HG02759 (cell line): ENCODE measurements around the gene TMEM37.

Source experiments
- ATAC-seq: cut with Tn5 transposase; IDR thresholded peaks from one replicate; pipeline ENCODE4 v1.9.1; 2021; ENCODE audit warnings: mild to moderate bottlenecking, moderate library complexity; ENCODE audit not compliant: unreplicated experiment

TMEM37 gene

DNA sequence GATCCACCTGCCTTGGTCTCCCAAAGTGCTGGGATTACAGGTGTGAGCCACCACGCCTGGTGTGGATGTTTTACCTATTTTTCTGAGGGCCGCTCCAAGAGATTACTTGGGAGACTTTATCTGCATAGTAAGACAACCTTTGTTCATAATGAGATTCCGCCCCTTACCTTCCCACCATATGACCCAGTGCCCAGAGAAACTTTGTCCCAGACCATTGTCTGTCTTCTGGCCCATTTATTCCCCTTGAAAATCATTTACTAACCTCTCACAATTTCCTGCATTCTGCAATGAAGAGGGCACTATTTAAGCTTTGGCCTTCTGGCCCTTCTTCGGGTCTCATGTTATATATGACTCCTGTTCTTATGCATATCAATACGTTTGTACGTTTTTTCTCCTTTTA, 13.7 kb upstream of the TMEM37 start:
- ATAC-seq: no peak

GRCh38 chr2:119419065-119419464, 12.6 kb upstream of the TMEM37 start:
- no peak for ATAC-seq

GRCh38 chr2:119419803-119420508, 11.7 kb upstream of the TMEM37 start:
- no peak for ATAC-seq

- no peak for ATAC-seq
Measured at GRCh38 chr2:119421304-119421703, 10.3 kb upstream of the TMEM37 start.

- ATAC-seq: no peak
Measured at GRCh38 chr2:119421741-119422140, 9.9 kb upstream of the TMEM37 start.

DNA sequence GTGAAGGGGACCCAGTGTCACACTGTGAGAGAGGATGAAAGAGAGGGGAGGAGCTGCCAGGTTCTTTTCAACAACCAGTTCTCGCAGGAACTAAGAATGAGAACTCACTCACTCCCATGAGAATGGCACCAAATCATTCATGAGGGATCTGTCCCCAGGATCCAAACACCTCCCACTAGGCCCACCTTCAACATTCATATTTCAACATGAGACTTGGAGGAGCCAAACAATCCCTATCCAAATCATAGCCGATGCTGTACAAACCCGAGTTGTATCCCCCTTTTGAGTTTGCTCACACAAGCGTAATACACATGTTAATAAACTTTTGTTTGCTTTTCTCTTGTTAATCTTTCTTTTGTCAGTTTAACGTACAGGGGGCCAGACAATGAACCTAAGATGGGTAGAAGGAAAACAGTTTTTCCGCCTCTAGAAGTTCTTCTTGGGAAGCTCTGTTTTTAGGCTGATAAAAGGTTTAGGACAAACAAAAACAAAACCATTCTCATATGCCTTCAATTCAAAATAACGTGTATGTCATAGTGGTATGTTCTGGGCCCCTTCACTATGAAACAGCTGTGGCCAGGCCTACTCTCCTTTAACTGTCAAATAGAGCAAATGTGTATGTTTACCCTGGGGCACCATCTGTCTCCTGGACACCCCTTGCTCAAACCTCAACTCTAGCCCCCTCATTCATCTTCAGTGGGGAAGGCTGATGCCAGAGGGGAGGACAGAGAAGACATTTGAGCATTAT, 9.1 kb upstream of the TMEM37 start:
- no peak for ATAC-seq

DNA sequence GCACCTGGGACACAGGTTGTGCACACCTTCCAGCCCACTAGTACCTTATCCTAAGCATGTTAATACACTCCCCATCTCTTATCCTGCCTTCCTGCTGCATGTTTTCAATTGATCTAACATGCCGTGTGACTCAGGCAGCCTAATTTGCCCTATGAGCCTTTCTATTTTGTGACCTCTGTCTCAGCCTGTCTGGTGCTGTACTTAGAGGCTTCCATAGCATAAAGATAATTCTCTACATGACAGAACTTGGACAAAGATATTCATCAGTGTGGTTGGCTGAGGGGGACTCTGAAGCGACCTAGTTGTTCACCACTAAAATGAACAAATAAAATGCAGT, 8.6 kb upstream of the TMEM37 start:
- no peak for ATAC-seq

DNA sequence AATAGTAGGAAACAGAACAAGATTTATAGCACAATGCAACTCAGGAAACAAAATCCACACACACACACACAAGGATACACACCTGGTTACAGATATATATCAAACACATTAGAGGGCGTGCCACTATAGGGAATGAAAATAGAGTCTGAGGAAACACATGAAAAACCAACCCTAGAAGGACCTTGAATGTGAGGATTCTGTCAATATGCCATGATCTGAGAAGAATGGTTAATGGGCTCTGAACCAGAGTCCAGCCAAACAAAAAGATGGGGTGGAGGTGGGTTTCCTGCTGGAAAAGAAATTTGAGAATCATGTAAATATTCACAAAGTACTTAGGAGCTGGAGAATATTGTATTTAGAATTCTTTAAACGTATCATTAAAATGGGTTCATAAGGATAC, 7.8 kb upstream of the TMEM37 start:
- no peak for ATAC-seq

GRCh38 chr2:119424284-119425118, 7.2 kb upstream of the TMEM37 start:
- no peak for ATAC-seq

- no peak for ATAC-seq
Measured at GRCh38 chr2:119425119-119425405, 6.6 kb upstream of the TMEM37 start.

DNA sequence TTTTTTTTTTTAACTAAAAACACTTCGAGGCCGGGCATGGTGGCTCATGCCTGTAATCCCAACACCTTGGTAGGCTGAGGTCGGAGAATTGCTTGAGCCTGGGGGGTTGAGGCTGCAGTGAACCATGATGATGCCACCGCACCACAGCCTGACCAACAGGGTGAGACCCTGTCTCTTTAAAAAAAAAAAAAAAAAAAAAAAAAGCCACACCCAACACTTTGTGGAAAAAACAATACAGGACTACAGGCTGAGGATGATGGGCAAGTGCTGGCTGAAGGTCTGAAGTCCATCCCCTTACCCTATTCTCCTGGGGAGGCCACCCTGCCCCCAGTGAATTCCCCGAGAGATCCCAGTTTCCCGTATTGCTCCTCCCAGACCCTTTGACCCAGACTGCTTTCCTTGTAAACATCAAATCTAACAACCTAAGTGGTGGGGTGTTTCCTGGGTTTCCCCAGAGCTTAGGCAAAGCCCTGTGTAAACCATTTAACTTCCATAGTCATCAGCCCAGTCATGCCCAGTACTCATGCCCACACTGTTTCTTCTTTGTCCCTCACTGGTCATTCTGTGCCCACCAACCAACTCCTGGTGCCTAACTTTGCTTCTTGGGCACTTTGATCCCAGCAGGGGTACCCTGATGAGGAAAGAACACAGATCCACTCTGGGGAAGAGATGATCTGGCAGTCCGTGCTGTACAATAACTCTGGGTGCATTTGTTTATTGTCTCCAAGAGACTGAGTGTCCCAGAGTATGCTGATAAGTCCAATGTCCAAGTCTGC, 5.8 kb upstream of the TMEM37 start:
- ATAC-seq: no peak

DNA sequence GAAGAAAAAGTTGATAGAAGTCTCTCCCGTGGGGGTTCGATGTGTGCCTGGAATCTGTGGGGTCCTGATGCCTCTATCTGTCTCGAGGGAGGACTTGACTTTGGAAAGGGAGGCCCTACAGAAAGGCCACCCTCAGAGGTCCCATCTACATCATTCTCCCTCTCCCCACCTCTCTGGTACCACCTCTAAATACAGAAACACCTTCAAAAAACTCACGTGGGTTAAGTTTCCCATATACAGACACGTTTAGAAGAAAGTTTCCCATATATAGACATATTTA, 5.3 kb upstream of the TMEM37 start:
- no peak for ATAC-seq

DNA sequence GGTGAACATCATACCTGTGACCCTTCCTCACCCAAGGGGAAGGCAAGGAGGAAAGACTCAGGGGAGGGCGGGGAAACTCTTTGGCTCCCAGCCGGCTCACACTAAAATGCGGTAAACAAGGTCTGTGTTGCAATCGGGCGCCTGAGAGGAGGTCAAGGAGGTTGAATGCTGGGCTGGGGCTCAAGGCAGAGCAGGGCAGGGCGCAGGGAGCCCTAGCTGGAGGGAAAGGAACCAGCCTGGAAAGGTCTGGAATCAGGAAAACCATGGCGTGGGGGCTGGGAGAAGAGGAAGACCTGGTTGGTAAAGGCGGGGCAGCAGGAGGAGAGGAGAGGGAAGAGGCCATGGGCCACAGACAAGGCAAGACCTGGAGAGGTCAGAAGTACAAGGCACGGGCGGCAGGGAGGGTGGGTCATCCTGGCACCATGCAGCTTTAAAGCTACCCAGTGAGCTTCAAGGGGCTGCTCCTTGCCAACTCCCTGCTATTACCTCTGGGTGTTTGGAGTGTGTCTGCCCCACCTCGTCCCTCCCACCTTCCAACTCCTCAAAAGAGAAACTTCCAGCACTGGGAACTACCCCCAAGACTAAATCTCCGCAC, 4.8 kb upstream of the TMEM37 start:
- no peak for ATAC-seq

GRCh38 chr2:119427756-119428155, 3.9 kb upstream of the TMEM37 start:
- ATAC-seq: no peak

DNA sequence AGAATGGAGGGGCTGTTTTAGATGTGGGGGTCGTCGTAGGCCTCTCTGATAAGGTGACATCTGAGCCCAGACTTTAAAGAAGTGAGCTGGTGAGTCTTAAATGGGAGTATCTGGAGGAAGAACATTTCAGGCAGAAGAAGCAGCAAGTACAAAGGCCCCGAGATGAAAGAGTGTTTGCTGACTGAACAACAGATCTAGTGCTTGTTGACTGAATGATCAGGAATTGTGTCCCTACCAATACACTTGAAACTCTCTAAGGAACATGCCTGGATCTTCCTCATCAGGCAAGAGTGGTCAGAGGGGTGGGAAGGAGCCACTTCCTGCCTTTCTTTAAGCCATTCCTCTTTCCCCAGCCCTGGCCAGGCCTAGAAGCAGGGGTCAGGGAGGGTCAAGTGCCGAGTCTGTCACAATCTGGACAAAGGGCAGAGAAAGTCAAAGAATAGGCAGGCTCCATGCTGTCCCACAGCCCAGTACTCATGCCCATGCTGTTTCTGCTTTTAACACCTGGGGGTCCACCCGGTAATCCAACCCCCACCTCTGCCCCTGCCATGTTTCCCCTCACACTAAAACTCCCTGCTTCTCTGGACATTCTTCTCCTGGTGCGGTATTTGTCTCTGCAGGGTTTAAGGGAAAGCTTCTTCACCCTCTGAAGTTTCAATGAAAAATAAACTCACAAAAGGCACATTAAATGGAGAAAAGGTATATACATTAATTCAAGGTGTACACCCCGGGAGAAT, 3.0 kb upstream of the TMEM37 start:
- no peak for ATAC-seq

GRCh38 chr2:119429225-119429981, 2.3 kb upstream of the TMEM37 start:
- no peak for ATAC-seq

DNA sequence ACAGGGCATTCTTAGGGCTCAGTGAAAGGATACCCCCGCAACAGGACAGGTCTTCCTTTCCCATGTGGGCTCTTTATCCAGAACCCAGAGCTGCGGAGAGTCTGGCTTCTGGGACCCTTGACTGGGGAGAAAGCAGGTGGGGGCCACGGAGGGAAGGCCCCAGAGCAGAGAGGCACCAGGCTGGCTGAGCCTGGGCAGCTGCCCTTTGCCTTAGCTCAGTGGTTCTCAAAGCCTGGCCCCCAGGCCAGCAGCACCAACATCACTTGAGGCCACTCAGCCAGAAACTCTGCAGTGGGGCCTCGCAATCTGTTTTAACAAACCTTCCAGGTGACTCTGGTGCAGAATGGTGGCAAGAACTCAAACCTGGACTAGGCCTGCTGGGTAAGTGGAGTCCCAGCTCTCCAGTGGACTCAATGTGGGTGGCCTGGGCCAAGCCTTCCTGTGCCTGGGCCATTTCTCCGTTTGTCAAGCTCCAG, 1.6 kb upstream of the TMEM37 start:
- no peak for ATAC-seq

DNA sequence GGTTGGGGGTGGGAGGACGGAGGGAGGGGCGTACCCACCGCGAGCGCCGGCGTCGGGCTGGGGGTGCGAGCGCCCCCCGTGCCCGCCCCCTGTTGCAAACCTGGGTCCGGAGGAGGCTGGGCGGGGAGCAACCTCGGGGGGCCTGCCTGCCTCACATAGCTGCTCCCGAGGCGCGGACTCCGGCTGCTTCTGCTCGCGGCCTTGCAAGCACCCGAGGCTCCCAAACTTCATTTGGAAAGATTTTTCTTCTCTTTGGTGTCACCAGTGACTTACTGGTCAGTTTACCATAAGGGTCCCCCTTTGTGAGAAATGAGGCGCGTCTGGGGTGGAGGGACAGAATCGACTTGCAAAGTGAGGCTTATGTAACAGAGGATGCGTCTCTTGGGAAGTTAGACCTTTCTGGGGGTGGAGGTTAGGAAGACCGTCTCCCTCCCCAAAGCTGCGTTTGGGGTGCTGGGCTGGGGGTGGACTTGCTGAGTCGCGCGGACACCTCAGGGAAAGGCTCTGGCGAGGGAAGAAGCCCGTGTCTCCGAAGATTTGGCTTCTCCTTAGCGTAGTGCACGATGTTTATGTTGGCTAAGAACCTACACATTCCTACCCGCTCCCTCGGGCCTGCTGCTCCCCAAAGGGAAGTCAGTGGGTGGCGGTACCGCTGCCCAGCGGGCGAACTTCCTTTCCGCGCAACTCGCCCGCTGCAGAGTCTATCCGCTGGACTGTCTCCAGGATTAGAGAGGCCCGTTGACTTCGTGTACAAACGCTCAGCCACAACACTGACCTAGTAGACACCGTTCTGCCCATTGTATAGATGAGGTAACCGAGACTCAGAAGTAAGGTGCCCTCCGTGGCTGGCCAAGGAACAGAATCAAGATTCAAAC, 559 bp downstream of the TMEM37 start:
- peak; percentile 5 for ATAC-seq
